ENCODE measurements around the gene ELOVL2.

The ELOVL2 gene

DNA sequence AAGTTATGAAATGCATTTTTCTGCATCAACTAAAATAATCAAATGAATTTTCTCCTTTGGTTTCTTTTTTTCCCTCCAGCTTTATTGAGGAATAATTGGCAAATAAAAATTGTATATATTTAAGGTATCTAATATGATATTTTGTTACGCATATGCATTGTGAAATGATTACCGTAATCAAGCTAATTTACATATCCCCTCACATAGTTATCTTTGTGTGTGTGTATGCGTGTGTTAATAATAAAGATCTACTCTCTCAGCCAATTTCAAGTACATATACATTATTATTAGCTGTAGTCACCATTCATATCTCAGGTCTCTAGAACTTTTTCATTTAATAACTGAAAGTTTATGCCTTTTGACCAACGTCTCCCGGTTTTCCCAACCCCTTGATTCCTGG is 96.1 kb downstream of the ELOVL2 start:
- H3K4me3 ChIP-seq (ENCODE audit: low read depth in 1 of 2, low read length in 1 of 2), result no peak overlapping the region
- no peak overlapping the region for H3K27ac ChIP-seq
- H3K27me3 ChIP-seq, result peaks cover 4% of the 10 kb centered on the region
- H3K9me3 ChIP-seq, result no peaks in the 10 kb centered on the region
- no peaks in the 10 kb centered on the region for H3K36me3 ChIP-seq
- H3K4me1 ChIP-seq (ENCODE audit: control insufficient read depth in 1 of 2, insufficient read depth in 1 of 2, low read depth in 1 of 2, low read length in 1 of 2), result no peaks in the 10 kb centered on the region
- TF ChIP-seq, protein P1, sequence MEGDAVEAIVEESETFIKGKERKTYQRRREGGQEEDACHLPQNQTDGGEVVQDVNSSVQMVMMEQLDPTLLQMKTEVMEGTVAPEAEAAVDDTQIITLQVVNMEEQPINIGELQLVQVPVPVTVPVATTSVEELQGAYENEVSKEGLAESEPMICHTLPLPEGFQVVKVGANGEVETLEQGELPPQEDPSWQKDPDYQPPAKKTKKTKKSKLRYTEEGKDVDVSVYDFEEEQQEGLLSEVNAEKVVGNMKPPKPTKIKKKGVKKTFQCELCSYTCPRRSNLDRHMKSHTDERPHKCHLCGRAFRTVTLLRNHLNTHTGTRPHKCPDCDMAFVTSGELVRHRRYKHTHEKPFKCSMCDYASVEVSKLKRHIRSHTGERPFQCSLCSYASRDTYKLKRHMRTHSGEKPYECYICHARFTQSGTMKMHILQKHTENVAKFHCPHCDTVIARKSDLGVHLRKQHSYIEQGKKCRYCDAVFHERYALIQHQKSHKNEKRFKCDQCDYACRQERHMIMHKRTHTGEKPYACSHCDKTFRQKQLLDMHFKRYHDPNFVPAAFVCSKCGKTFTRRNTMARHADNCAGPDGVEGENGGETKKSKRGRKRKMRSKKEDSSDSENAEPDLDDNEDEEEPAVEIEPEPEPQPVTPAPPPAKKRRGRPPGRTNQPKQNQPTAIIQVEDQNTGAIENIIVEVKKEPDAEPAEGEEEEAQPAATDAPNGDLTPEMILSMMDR (IDR thresholded peaks at IDR 0.05), result no peak

DNA sequence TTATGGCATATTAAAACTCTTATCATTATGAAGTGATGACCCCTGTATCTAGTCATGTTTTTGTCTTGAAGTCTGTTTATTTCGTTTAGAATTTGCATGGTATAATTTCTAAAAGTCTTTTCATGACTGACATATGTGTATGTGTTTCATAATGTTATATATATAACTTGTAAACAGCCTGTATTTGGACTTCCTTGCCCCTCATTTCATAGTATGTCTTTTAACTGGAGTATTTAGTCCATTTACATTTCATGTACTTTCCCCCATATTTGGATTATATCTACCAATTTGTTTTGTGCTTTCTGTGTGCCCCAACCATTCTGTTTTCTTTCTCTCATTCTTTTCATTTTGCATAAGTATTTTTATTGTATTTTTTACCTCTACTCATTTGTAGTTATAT is 98.3 kb downstream of the ELOVL2 start:
- H3K9me3 ChIP-seq, result no peaks in the 10 kb centered on the region
- H3K27ac ChIP-seq, result no peak overlapping the region
- H3K27me3 ChIP-seq, result peaks cover 4% of the 10 kb centered on the region
- TF ChIP-seq, protein P1 (IDR thresholded peaks at IDR 0.05), result no peak
- no peak overlapping the region for H3K4me3 ChIP-seq (ENCODE audit: low read depth in 1 of 2, low read length in 1 of 2)
- no peaks in the 10 kb centered on the region for H3K4me1 ChIP-seq (ENCODE audit: control insufficient read depth in 1 of 2, insufficient read depth in 1 of 2, low read depth in 1 of 2, low read length in 1 of 2)
- H3K36me3 ChIP-seq, result no peaks in the 10 kb centered on the region

DNA sequence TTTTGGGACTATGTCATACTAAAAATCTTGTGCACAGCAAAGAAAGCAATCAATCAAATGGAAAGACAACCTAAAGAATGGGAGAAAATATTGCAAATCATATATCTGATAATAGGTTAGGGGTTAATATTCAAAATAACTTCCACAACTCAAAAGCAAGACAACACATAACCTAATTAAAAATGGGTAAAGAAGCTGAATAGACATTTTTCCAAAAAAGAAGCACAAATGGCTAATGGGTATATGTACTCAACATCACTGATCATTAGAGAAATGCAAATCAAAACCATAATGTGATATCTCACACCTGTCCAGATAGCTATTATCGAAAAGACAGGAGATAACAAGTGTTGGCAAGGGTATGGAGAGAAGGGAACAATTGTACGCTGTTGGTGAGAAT is 104.3 kb downstream of the ELOVL2 start:
- TF ChIP-seq, protein P1 (IDR thresholded peaks at IDR 0.05), result no peak
- no peak overlapping the region for H3K4me3 ChIP-seq (ENCODE audit: low read depth in 1 of 2, low read length in 1 of 2)
- no peaks in the 10 kb centered on the region for H3K4me1 ChIP-seq (ENCODE audit: control insufficient read depth in 1 of 2, insufficient read depth in 1 of 2, low read depth in 1 of 2, low read length in 1 of 2)
- H3K36me3 ChIP-seq, result no peaks in the 10 kb centered on the region
- H3K27ac ChIP-seq, result no peak overlapping the region
- no peaks in the 10 kb centered on the region for H3K9me3 ChIP-seq
- no peaks in the 10 kb centered on the region for H3K27me3 ChIP-seq

DNA sequence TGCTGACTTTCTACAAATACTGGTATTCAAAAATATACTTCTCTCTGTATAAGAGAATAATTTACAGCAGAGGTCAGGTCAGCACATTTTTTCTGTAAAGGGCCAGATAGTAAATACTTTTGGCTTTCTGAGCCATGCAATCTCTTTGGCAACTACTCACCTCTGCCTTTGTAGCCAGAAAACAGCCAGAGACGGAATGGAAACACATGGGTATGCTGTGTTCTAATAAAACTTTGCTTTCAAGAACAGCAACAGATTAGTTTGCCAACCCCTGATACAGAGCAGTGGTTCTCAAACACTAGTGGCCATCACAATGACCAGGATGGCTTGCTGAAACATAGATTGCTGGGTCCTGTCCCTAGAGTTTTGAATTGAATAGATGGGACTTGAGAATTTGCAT is 111.0 kb downstream of the ELOVL2 start:
- no peak overlapping the region for H3K27ac ChIP-seq
- no peak overlapping the region for H3K4me3 ChIP-seq (ENCODE audit: low read depth in 1 of 2, low read length in 1 of 2)
- no peaks in the 10 kb centered on the region for H3K9me3 ChIP-seq
- H3K4me1 ChIP-seq (ENCODE audit: control insufficient read depth in 1 of 2, insufficient read depth in 1 of 2, low read depth in 1 of 2, low read length in 1 of 2), result no peaks in the 10 kb centered on the region
- peaks cover 20% of the 10 kb centered on the region for H3K27me3 ChIP-seq
- no peaks in the 10 kb centered on the region for H3K36me3 ChIP-seq
- TF ChIP-seq, protein P1 (IDR thresholded peaks at IDR 0.05), result no peak

Data from neutrophil (primary cell).